HUES6 (cell line): Measurements from ENCODE around the gene GADL1.

Experiments used
- H3K27ac ChIP-seq: 2 replicates; pipeline ENCODE4 v1.7.0; 2013; ENCODE audit warnings: low read depth, mild to moderate bottlenecking, low read length, inconsistent platforms
- H3K27me3 ChIP-seq: 2 replicates; pipeline ENCODE4 v1.6.1; 2013; ENCODE audit warnings: low read length; ENCODE audit not compliant: control insufficient read depth, insufficient read depth
- H3K36me3 ChIP-seq: 2 replicates; pipeline ENCODE4 v1.6.1; 2013; ENCODE audit warnings: low read length; ENCODE audit not compliant: control insufficient read depth, insufficient read depth
- H3K4me1 ChIP-seq: 2 replicates; pipeline ENCODE4 v1.6.1; 2013; ENCODE audit warnings: low read length; ENCODE audit not compliant: control insufficient read depth, insufficient read depth
- H3K4me3 ChIP-seq: 2 replicates; pipeline ENCODE4 v1.5.1; 2013; ENCODE audit warnings: low read depth, low read length
- H3K9ac ChIP-seq: one replicate; pipeline ENCODE4 v1.6.1; 2013; ENCODE audit warnings: mild to moderate bottlenecking, low read length
- H3K9me3 ChIP-seq: 2 replicates; pipeline ENCODE4 v1.6.1; 2013; ENCODE audit warnings: low read depth, low read length; ENCODE audit not compliant: control insufficient read depth, insufficient read depth

GADL1 gene

GRCh38 chr3:30704931-30705890 lies 189.2 kb downstream of the GADL1 start:
- H3K9ac ChIP-seq, result no peak overlapping the region
- peaks cover 4% of the 10 kb centered on the region; the same call in 1 of the 2 replicates for H3K36me3 ChIP-seq
- H3K27ac ChIP-seq, result no peak overlapping the region
- no peaks in the 10 kb centered on the region for H3K27me3 ChIP-seq
- H3K4me1 ChIP-seq, result peaks cover 7% of the 10 kb centered on the region; the same call in 1 of the 2 replicates
- peaks cover 46% of the 10 kb centered on the region for H3K9me3 ChIP-seq
- no peak overlapping the region for H3K4me3 ChIP-seq

GRCh38 chr3:30702828-30703397 lies 191.5 kb downstream of the GADL1 start:
- no peak overlapping the region for H3K9ac ChIP-seq
- H3K4me1 ChIP-seq, result peaks cover 7% of the 10 kb centered on the region; the same call in 1 of the 2 replicates
- no peak overlapping the region for H3K4me3 ChIP-seq
- H3K27ac ChIP-seq, result no peak overlapping the region
- peaks cover 46% of the 10 kb centered on the region for H3K9me3 ChIP-seq
- no peaks in the 10 kb centered on the region for H3K27me3 ChIP-seq
- H3K36me3 ChIP-seq, result peaks cover 4% of the 10 kb centered on the region; the same call in 1 of the 2 replicates

GRCh38 chr3:30702038-30702827 lies 192.2 kb downstream of the GADL1 start:
- Histone ChIP-seq H3K27me3 (no peaks in the 10 kb centered on the region), H3K4me3 (no peak overlapping the region), H3K9me3 (peaks cover 41% of the 10 kb centered on the region), H3K9ac (no peak overlapping the region), H3K4me1 (peaks cover 7% of the 10 kb centered on the region; the same call in 1 of the 2 replicates), H3K27ac (no peak overlapping the region), H3K36me3 (peaks cover 4% of the 10 kb centered on the region; the same call in 1 of the 2 replicates)

- H3K9ac ChIP-seq, result no peak overlapping the region
- no peak overlapping the region for H3K27ac ChIP-seq
- H3K27me3 ChIP-seq, result no peaks in the 10 kb centered on the region
- H3K4me3 ChIP-seq, result no peak overlapping the region
- H3K4me1 ChIP-seq, result peaks cover 20% of the 10 kb centered on the region
- H3K36me3 ChIP-seq, result peaks cover 4% of the 10 kb centered on the region; the same call in 1 of the 2 replicates
- peaks cover 29% of the 10 kb centered on the region for H3K9me3 ChIP-seq
These were observed 193.6 kb downstream of the GADL1 start for GRCh38 chr3:30700702-30701321.

- Histone ChIP-seq H3K4me3 (no peak overlapping the region), H3K36me3 (peaks cover 4% of the 10 kb centered on the region; the same call in 1 of the 2 replicates), H3K4me1 (peaks cover 29% of the 10 kb centered on the region), H3K27ac (no peak overlapping the region), H3K9me3 (peaks cover 25% of the 10 kb centered on the region), H3K9ac (no peak overlapping the region), H3K27me3 (no peaks in the 10 kb centered on the region)
These were observed 194.5 kb downstream of the GADL1 start for GRCh38 chr3:30699927-30700326.

- H3K9me3 ChIP-seq, result peaks cover 24% of the 10 kb centered on the region
- no peaks in the 10 kb centered on the region for H3K27me3 ChIP-seq
- H3K4me3 ChIP-seq, result no peak overlapping the region
- H3K4me1 ChIP-seq, result peaks cover 23% of the 10 kb centered on the region
- H3K27ac ChIP-seq, result no peak overlapping the region
- peaks cover 4% of the 10 kb centered on the region; the same call in 1 of the 2 replicates for H3K36me3 ChIP-seq
- H3K9ac ChIP-seq, result no peak overlapping the region
These were observed 195.9 kb downstream of the GADL1 start for GRCh38 chr3:30698549-30698948.

- no peaks in the 10 kb centered on the region for H3K27me3 ChIP-seq
- H3K4me1 ChIP-seq, result peaks cover 29% of the 10 kb centered on the region
- H3K27ac ChIP-seq, result no peak overlapping the region
- peaks cover 11% of the 10 kb centered on the region for H3K9me3 ChIP-seq
- no peak overlapping the region for H3K4me3 ChIP-seq
- H3K36me3 ChIP-seq, result peaks cover 8% of the 10 kb centered on the region
- no peak overlapping the region for H3K9ac ChIP-seq
These were observed 197.6 kb downstream of the GADL1 start for GRCh38 chr3:30696896-30697295.

GRCh38 chr3:30696403-30696819 lies 198.1 kb downstream of the GADL1 start:
- peaks cover 11% of the 10 kb centered on the region for H3K36me3 ChIP-seq
- no peaks in the 10 kb centered on the region for H3K27me3 ChIP-seq
- peaks cover 6% of the 10 kb centered on the region; the same call in 1 of the 2 replicates for H3K9me3 ChIP-seq
- H3K9ac ChIP-seq, result no peak overlapping the region
- no peak overlapping the region for H3K4me3 ChIP-seq
- H3K4me1 ChIP-seq, result peaks cover 29% of the 10 kb centered on the region
- H3K27ac ChIP-seq, result no peak overlapping the region

GRCh38 chr3:30695302-30696061 lies 199.0 kb downstream of the GADL1 start:
- no peaks in the 10 kb centered on the region for H3K27me3 ChIP-seq
- H3K9me3 ChIP-seq, result no peaks in the 10 kb centered on the region
- peaks cover 29% of the 10 kb centered on the region for H3K4me1 ChIP-seq
- H3K36me3 ChIP-seq, result peaks cover 21% of the 10 kb centered on the region
- H3K9ac ChIP-seq, result no peak overlapping the region
- H3K27ac ChIP-seq, result 0 out of 2 replicates have a peak overlapping the region, but pooled peaks have one; percentile 9
- no peak overlapping the region for H3K4me3 ChIP-seq

- Histone ChIP-seq H3K27ac (no peak overlapping the region), H3K36me3 (peaks cover 28% of the 10 kb centered on the region), H3K9me3 (no peaks in the 10 kb centered on the region)
These were observed 199.8 kb downstream of the GADL1 start for GRCh38 chr3:30694668-30695067.

More at GRCh38 chr3:30694668-30695067, 199.8 kb downstream of the GADL1 start:
- no peak overlapping the region for H3K9ac ChIP-seq
- no peak overlapping the region for H3K4me3 ChIP-seq
- no peaks in the 10 kb centered on the region for H3K27me3 ChIP-seq
- peaks cover 29% of the 10 kb centered on the region for H3K4me1 ChIP-seq
